WTC11 (cell line): ENCODE measurements around the gene PAF1.

Experiments
- CTCF ChIP-seq: fragments of 200-600 bp; IDR thresholded peaks from 2 replicates; pipeline ENCODE4 v1.8.0; 2022; ENCODE audit warnings: antibody characterized with exemption
- FOXJ3 ChIP-seq: sonication (generic); formaldehyde crosslinking; IDR thresholded peaks from 2 replicates; pipeline ENCODE4 v1.9.0; 2021; ENCODE audit warnings: missing genetic modification reagents, mild to moderate bottlenecking, borderline replicate concordance
- NFYB ChIP-seq: sonication (generic); formaldehyde crosslinking; conservative IDR thresholded peaks from 2 replicates; pipeline ENCODE4 v1.8.0; 2022; ENCODE audit warnings: low read depth, missing genetic modification reagents
- ZNF317 ChIP-seq: sonication (generic); formaldehyde crosslinking; IDR thresholded peaks from 2 replicates; pipeline ENCODE4 v1.8.1; 2023; ENCODE audit warnings: low read depth, mild to moderate bottlenecking, moderate library complexity, missing genetic modification reagents, borderline replicate concordance
- TF ChIP-seq, protein P1 (sequence below): sonication (generic); formaldehyde crosslinking; IDR thresholded peaks from 2 replicates; pipeline ENCODE4 v1.8.1; 2022; ENCODE audit warnings: missing genetic modification reagents, borderline replicate concordance
- TF ChIP-seq, protein P2 (sequence below): sonication (generic); formaldehyde crosslinking; conservative IDR thresholded peaks from 2 replicates; pipeline ENCODE4 v1.8.1; 2023; ENCODE audit warnings: mild to moderate bottlenecking, low read depth, missing genetic modification reagents, moderate library complexity

GRCh38 chr19:39424934-39425333, 34.0 kb upstream of the PAF1 start:
- TF ChIP-seq ZNF317 (CRISPR knock-in tag) (no peak), CTCF (no peak), NFYB (CRISPR knock-in tag) (no peak), FOXJ3 (no peak)
- TF ChIP-seq, protein P1, sequence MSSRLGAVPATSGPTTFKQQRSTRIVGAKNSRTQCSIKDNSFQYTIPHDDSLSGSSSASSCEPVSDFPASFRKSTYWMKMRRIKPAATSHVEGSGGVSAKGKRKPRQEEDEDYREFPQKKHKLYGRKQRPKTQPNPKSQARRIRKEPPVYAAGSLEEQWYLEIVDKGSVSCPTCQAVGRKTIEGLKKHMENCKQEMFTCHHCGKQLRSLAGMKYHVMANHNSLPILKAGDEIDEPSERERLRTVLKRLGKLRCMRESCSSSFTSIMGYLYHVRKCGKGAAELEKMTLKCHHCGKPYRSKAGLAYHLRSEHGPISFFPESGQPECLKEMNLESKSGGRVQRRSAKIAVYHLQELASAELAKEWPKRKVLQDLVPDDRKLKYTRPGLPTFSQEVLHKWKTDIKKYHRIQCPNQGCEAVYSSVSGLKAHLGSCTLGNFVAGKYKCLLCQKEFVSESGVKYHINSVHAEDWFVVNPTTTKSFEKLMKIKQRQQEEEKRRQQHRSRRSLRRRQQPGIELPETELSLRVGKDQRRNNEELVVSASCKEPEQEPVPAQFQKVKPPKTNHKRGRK = no peak
- TF ChIP-seq, protein P2, sequence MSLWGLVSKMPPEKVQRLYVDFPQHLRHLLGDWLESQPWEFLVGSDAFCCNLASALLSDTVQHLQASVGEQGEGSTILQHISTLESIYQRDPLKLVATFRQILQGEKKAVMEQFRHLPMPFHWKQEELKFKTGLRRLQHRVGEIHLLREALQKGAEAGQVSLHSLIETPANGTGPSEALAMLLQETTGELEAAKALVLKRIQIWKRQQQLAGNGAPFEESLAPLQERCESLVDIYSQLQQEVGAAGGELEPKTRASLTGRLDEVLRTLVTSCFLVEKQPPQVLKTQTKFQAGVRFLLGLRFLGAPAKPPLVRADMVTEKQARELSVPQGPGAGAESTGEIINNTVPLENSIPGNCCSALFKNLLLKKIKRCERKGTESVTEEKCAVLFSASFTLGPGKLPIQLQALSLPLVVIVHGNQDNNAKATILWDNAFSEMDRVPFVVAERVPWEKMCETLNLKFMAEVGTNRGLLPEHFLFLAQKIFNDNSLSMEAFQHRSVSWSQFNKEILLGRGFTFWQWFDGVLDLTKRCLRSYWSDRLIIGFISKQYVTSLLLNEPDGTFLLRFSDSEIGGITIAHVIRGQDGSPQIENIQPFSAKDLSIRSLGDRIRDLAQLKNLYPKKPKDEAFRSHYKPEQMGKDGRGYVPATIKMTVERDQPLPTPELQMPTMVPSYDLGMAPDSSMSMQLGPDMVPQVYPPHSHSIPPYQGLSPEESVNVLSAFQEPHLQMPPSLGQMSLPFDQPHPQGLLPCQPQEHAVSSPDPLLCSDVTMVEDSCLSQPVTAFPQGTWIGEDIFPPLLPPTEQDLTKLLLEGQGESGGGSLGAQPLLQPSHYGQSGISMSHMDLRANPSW = no peak
